Vagina (tissue), 2 donors: ENCODE data around the gene CD46.

ENCODE experiments used
- CTCF ChIP-seq, 3 experiments: fragments of 450-650 bp in 2 of 3; fragments of 200-600 bp in 1 of 3; sonication (generic) in 1 of 3; IDR thresholded peaks; one replicate each; pipeline ENCODE4 v1.5.1; 2017 to 2019; ENCODE audit warnings: antibody characterized with exemption in 3 of 3, mild to moderate bottlenecking in 2 of 3, moderate library complexity in 2 of 3
- POLR2A ChIP-seq, 2 donors: fragments of 450-650 bp; IDR thresholded peaks; one replicate each; pipeline ENCODE4 v1.6.1; 2017; ENCODE audit warnings: antibody characterized with exemption in 2 of 2, mild to moderate bottlenecking in 2 of 2, moderate library complexity in 2 of 2
- POLR2AphosphoS5 ChIP-seq, 2 donors: sonication (generic); formaldehyde crosslinking; IDR thresholded peaks; one replicate each; pipeline ENCODE4 v1.9.0; 2017; ENCODE audit warnings: antibody characterized with exemption in 2 of 2, mild to moderate bottlenecking in 2 of 2, low read depth in 1 of 2; ENCODE audit not compliant: insufficient read depth in 1 of 2

- TF ChIP-seq CTCF (IDR thresholded peaks at IDR 0.05) (no peak), POLR2A (IDR thresholded peaks at IDR 0.05) (no peak), POLR2AphosphoS5 (IDR thresholded peaks at IDR 0.05; ENCODE audit: insufficient read depth in 1 of 2, low read depth in 1 of 2) (no peak)
Observed at GRCh38 chr1:207703712-207704111, 48.1 kb upstream of the CD46 start.
